Subcutaneous abdominal adipose tissue (tissue), 5 donors: ENCODE measurements around the gene USP17L27.
A peak's percentile ranks its signal among the peaks of the same experiment; 100 is the strongest.
"Not testable (repeated sequence)": the region's sequence is repeated elsewhere in the genome, so short reads cannot be mapped to it uniquely, and the experiment has no call there.

Experiments
- H3K27ac ChIP-seq: one replicate; pipeline ENCODE4 v1.7.0; 2013; ENCODE audit warnings: low read depth, mild to moderate bottlenecking, inconsistent platforms, low read length, moderate library complexity
- H3K27me3 ChIP-seq, 5 donors: one replicate each; pipeline ENCODE4 v1.7.0; 2013; ENCODE audit warnings: low read length in 5 of 5, inconsistent platforms in 1 of 5; ENCODE audit not compliant: control insufficient read depth in 5 of 5, insufficient read depth in 4 of 5
- H3K36me3 ChIP-seq, 5 donors: one replicate each; pipeline ENCODE4 v1.7.0; 2013; ENCODE audit warnings: low read length in 5 of 5; ENCODE audit not compliant: control insufficient read depth in 5 of 5, insufficient read depth in 5 of 5
- H3K4me1 ChIP-seq, 5 donors: one replicate each; pipeline ENCODE4 v1.7.0; 2013; ENCODE audit warnings: low read length in 5 of 5, mild to moderate bottlenecking in 3 of 5, moderate library complexity in 1 of 5; ENCODE audit not compliant: control insufficient read depth in 5 of 5, insufficient read depth in 5 of 5
- H3K4me3 ChIP-seq, 5 donors: one replicate each; pipeline ENCODE4 v1.7.0; 2013; ENCODE audit warnings: low read length in 5 of 5, low read depth in 1 of 5
- H3K9ac ChIP-seq, 5 donors: one replicate each; pipeline ENCODE4 v1.7.0; 2013; ENCODE audit warnings: low read length in 5 of 5, mild to moderate bottlenecking in 4 of 5, moderate library complexity in 3 of 5
- H3K9me3 ChIP-seq, 5 donors: one replicate each; pipeline ENCODE4 v1.7.0; 2013; ENCODE audit warnings: low read length in 5 of 5; ENCODE audit not compliant: control insufficient read depth in 5 of 5
- donor health status: healthy.
- donor health status: healthy.
- donor health status: healthy.
- donor health status: healthy.
- donor health status: healthy.

The USP17L27 gene

GRCh38 chr4:9379881-9380280 is 35.9 kb downstream of the USP17L27 start:
- not testable (repeated sequence) for H3K4me1 ChIP-seq, H3K27ac ChIP-seq, H3K9ac ChIP-seq, H3K4me3 ChIP-seq, H3K27me3 ChIP-seq, H3K36me3 ChIP-seq, H3K9me3 ChIP-seq

DNA sequence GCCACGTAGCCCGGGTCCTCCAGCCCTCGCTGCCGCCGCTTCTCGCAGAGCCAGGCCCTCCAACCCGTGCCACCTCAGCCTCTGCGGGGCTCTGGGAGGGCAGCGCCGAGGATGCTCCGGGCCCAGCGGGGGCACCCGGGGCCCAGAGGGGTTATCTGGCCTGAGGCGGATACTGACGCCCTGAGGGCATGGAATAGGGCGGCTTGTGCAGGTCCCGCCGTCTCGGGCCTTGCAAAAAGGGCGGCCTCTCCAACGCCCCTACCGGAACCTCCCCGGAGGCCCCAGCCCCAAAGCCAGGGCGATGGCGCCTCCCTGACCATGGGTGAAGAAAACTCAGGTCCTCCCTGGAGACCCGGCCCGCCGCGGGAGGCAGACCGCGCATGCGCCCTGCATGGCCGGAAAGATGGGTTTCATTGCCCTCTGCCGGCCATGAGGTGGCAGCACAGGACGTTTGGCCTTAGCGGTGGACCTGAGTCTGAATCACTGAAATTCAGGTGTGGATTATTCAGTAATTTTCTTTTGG is 37.1 kb downstream of the USP17L27 start:
- not testable (repeated sequence) for H3K27me3 ChIP-seq, H3K9me3 ChIP-seq, H3K4me1 ChIP-seq, H3K27ac ChIP-seq, H3K36me3 ChIP-seq
- Histone ChIP-seq H3K9ac (peak overlapping the region in 1 of 5 donors; percentile 59), H3K4me3 (peak overlapping the region in 4 of 5 donors; percentile 17 to 65 (median 52))

DNA sequence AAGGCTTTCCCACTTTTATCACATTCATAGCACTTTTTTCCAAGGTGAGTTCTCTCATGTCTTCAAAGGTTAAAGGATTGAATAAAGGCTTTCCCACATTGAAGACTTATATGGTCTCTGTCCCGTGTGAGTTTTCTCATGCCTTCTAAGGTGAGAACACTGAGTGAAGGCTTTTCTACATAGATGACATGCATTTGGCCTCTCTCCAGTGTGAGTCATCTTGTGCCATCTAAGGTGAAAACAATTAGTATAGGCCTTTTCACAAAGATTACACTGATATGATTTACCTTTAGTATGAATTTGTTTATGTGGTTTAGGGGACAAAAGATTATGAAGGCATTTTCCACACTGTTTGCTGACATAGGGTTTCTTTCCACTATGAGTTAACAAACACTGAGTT is 40.2 kb downstream of the USP17L27 start:
- no peak overlapping the region for H3K4me3 ChIP-seq
- no peak overlapping the region for H3K27ac ChIP-seq
- peaks cover 0 to 5% (median 3%) of the 10 kb centered on the region in 5 donors for H3K4me1 ChIP-seq
- no peaks in the 10 kb centered on the region for H3K36me3 ChIP-seq
- no peaks in the 10 kb centered on the region for H3K27me3 ChIP-seq
- H3K9ac ChIP-seq: no peak overlapping the region
- no peaks in the 10 kb centered on the region for H3K9me3 ChIP-seq

DNA sequence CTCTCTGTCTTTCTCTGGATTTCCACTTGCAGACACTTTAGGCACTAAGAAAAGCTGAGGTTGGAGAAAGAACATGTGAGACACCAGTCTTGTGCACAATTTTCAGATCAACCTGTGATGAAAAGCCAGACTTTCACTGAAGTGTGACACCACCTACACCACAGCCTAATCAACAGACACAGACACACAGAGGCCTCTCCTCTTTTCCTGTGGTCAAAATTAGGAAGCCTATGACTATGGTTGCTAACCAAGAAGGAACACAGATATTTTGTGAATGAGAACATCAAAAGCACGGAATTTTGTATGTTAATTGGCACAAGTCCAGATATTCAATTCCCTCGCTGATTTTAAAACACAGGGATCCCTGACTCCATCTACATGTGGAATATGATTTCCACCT is 45.1 kb downstream of the USP17L27 start:
- H3K4me1 ChIP-seq, H3K27me3 ChIP-seq, H3K27ac ChIP-seq, H3K9ac ChIP-seq, H3K9me3 ChIP-seq, H3K36me3 ChIP-seq, H3K4me3 ChIP-seq: not testable (repeated sequence)
